Fibroblast of skin of back (primary cell): ENCODE data around the gene STK32C.

Experiments used
- DNase-seq: peaks from one replicate; pipeline ENCODE4 v3.0.0-alpha.2; 2013

The STK32C gene

GRCh38 chr10:132178672-132179545 is 128.8 kb downstream of the STK32C start:
- no peak for DNase-seq

- no peak for DNase-seq
Observed at GRCh38 chr10:132178046-132178445, 129.7 kb downstream of the STK32C start.

- DNase-seq, result no peak
Observed at GRCh38 chr10:132176623-132177500, 130.9 kb downstream of the STK32C start.

GRCh38 chr10:132175907-132176581 is 131.7 kb downstream of the STK32C start:
- no peak for DNase-seq

GRCh38 chr10:132175408-132175807 is 132.3 kb downstream of the STK32C start:
- DNase-seq, result no peak

GRCh38 chr10:132174237-132174636 is 133.5 kb downstream of the STK32C start:
- DNase-seq, result no peak

GRCh38 chr10:132173185-132173584 is 134.6 kb downstream of the STK32C start:
- no peak for DNase-seq

GRCh38 chr10:132172091-132173066 is 135.4 kb downstream of the STK32C start:
- DNase-seq, result no peak

GRCh38 chr10:132170561-132171361 is 137.0 kb downstream of the STK32C start:
- no peak for DNase-seq

GRCh38 chr10:132169766-132170560 is 137.8 kb downstream of the STK32C start:
- DNase-seq, result no peak

- DNase-seq, result no peak
Observed at GRCh38 chr10:132169031-132169765, 138.6 kb downstream of the STK32C start.

GRCh38 chr10:132168571-132169030 is 139.1 kb downstream of the STK32C start:
- no peak for DNase-seq

GRCh38 chr10:132167976-132168375 is 139.8 kb downstream of the STK32C start:
- no peak for DNase-seq

- no peak for DNase-seq
Observed at GRCh38 chr10:132167041-132167674, 140.6 kb downstream of the STK32C start.

- no peak for DNase-seq
Observed at GRCh38 chr10:132166216-132166950, 141.4 kb downstream of the STK32C start.

- DNase-seq, result no peak
Observed at GRCh38 chr10:132165416-132165980, 142.3 kb downstream of the STK32C start.

GRCh38 chr10:132164761-132165278 is 142.9 kb downstream of the STK32C start:
- DNase-seq, result no peak
